Endometrial microvascular endothelial cells (primary cell): ENCODE results near the gene GATAD2A. TPM values are rescaled to one million over a fixed set of nuclear protein-coding genes. Genes with fewer than 3 reads are reported as not detected.
"Not testable (repeated sequence)": the region's sequence is repeated elsewhere in the genome, so short reads cannot be mapped to it uniquely, and the experiment has no call there.

Experiments used
- in situ Hi-C: cut with HindIII; loops from 2 replicates; pipeline ENCODE4 v1.10.0; 2017; ENCODE audit warnings: low sequenced_read_pairs, low pct_unique_long_range_greater_than_20kb; ENCODE audit errors: inconsistent ontology term
- total RNA-seq: library from RNA; depleted of rRNA; stranded (reverse); fragments of >200 nt; gene quantifications from one replicate; pipeline ENCODE4 v1.2.3, GENCODE V29; 2015; ENCODE audit errors: inconsistent ontology term

The GATAD2A gene
- total RNA-seq, 1 donor from 2014 or later: 102 TPM

GRCh38 chr19:19385896-19386869 is 19.3 kb upstream of the GATAD2A start:
- in situ Hi-C loops: no loop called here

GRCh38 chr19:19387108-19387507 is 18.4 kb upstream of the GATAD2A start:
- in situ Hi-C loops: no loop called here

GRCh38 chr19:19388568-19389555 is 16.6 kb upstream of the GATAD2A start:
- in situ Hi-C loops: no loop called here

- in situ Hi-C loops: not testable (repeated sequence)
These were observed 15.8 kb upstream of the GATAD2A start for GRCh38 chr19:19389683-19390082.

GRCh38 chr19:19394333-19394732 is 11.1 kb upstream of the GATAD2A start:
- in situ Hi-C loops: not testable (repeated sequence)

GRCh38 chr19:19399733-19400433 is 5.6 kb upstream of the GATAD2A start:
- in situ Hi-C loops: no loop called here

- in situ Hi-C loops: no loop called here
These were observed 2.7 kb upstream of the GATAD2A start for GRCh38 chr19:19402656-19403372.

GRCh38 chr19:19403373-19403901 is 2.0 kb upstream of the GATAD2A start:
- in situ Hi-C loops: no loop called here

GRCh38 chr19:19405971-19406877 is 749 bp downstream of the GATAD2A start:
- in situ Hi-C loops: no loop called here

- in situ Hi-C loops: no loop called here
These were observed 1.6 kb downstream of the GATAD2A start for GRCh38 chr19:19406878-19407632.

- in situ Hi-C loops: no loop called here
These were observed 2.1 kb downstream of the GATAD2A start for GRCh38 chr19:19407633-19407930.

GRCh38 chr19:19409205-19409604 is 3.7 kb downstream of the GATAD2A start:
- in situ Hi-C loops: no loop called here

- in situ Hi-C loops: no loop called here
These were observed 4.2 kb downstream of the GATAD2A start for GRCh38 chr19:19409631-19410030.

GRCh38 chr19:19410553-19411550 is 5.4 kb downstream of the GATAD2A start:
- in situ Hi-C loops: no loop called here

GRCh38 chr19:19416280-19416679 is 10.8 kb downstream of the GATAD2A start:
- in situ Hi-C loops: no loop called here
